ENCODE measurements around the gene SPINK9.

DNA sequence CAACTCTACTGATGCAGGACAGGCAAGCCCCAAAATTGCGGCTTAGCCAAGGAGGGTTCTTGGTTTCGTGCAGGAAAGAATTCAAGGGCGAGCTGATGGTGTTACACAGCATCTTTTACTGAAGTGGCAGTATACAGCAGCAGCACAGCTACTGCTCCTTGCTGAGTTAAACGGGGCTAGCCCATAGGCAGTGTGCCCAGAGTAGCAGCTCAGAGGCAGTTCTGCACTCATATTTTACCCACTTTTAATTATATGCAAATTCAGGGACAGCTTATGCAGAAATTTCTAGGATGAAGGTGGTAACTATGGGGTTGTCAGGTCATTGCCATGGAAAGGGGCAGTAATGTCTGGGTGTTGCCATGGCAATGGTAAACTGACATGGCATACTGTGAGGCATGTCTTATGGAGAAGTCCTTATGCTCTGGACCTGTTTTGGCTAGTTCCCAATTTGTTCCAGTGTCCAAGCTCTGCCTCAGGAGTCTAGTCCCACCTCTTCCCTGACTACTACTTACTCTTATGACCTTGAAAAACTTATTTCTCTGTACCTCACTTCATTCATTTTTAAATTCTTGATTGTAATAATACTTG, 2.0 kb upstream of the SPINK9 start:
- TF ChIP-seq, protein P1, sequence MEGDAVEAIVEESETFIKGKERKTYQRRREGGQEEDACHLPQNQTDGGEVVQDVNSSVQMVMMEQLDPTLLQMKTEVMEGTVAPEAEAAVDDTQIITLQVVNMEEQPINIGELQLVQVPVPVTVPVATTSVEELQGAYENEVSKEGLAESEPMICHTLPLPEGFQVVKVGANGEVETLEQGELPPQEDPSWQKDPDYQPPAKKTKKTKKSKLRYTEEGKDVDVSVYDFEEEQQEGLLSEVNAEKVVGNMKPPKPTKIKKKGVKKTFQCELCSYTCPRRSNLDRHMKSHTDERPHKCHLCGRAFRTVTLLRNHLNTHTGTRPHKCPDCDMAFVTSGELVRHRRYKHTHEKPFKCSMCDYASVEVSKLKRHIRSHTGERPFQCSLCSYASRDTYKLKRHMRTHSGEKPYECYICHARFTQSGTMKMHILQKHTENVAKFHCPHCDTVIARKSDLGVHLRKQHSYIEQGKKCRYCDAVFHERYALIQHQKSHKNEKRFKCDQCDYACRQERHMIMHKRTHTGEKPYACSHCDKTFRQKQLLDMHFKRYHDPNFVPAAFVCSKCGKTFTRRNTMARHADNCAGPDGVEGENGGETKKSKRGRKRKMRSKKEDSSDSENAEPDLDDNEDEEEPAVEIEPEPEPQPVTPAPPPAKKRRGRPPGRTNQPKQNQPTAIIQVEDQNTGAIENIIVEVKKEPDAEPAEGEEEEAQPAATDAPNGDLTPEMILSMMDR (IDR thresholded peaks at IDR 0.05; ENCODE audit: low read depth, low read length, poor library complexity, severe bottlenecking) = no peak
- no peak for TF ChIP-seq EZH2phosphoT487 (IDR thresholded peaks at IDR 0.05; ENCODE audit: borderline replicate concordance, low read length)
